HEK293 (cell line): ENCODE measurements around the gene AGO3.

Source experiments
- BCL11A ChIP-seq: fragments of 450-650 bp; formaldehyde crosslinking; IDR thresholded peaks from 2 replicates; pipeline ENCODE4 v1.5.1; 2016; ENCODE audit warnings: low read depth, missing biosample characterization, missing genetic modification characterization
- GLIS2 ChIP-seq: fragments of 450-650 bp; formaldehyde crosslinking; IDR thresholded peaks from 2 replicates; pipeline ENCODE4 v1.5.1; 2016; ENCODE audit warnings: missing biosample characterization, missing genetic modification characterization
- HIC1 ChIP-seq: fragments of 450-650 bp; formaldehyde crosslinking; IDR thresholded peaks from 2 replicates; pipeline ENCODE4 v1.5.1; 2016; ENCODE audit warnings: missing biosample characterization, missing genetic modification characterization
- HOXA7 ChIP-seq: sonication (generic); formaldehyde crosslinking; IDR thresholded peaks from 2 replicates; pipeline ENCODE4 v1.8.1; 2022; ENCODE audit warnings: missing genetic modification reagents, borderline replicate concordance
- MEIS1 ChIP-seq: sonication (generic); formaldehyde crosslinking; IDR thresholded peaks from 2 replicates; pipeline ENCODE4 v1.8.1; 2022; ENCODE audit warnings: missing genetic modification reagents, mild to moderate bottlenecking, borderline replicate concordance
- OVOL3 ChIP-seq: fragments of 450-650 bp; formaldehyde crosslinking; IDR thresholded peaks from 2 replicates; pipeline ENCODE4 v1.5.1; 2016; ENCODE audit warnings: missing biosample characterization, missing genetic modification characterization
- SCRT1 ChIP-seq: fragments of 450-650 bp; formaldehyde crosslinking; IDR thresholded peaks from 2 replicates; pipeline ENCODE4 v1.5.1; 2016; ENCODE audit warnings: missing biosample characterization, missing genetic modification characterization, borderline replicate concordance
- SCRT2 ChIP-seq: fragments of 450-650 bp; formaldehyde crosslinking; IDR thresholded peaks from 2 replicates; pipeline ENCODE4 v1.5.1; 2016; ENCODE audit warnings: missing biosample characterization, missing genetic modification characterization
- ZBTB6 ChIP-seq: fragments of 450-650 bp; formaldehyde crosslinking; IDR thresholded peaks from 2 replicates; pipeline ENCODE4 v1.5.1; 2017; ENCODE audit warnings: missing biosample characterization, missing genetic modification characterization
- ZFHX2 ChIP-seq: fragments of 450-650 bp; formaldehyde crosslinking; conservative IDR thresholded peaks from 2 replicates; pipeline ENCODE4 v1.5.1; 2016; ENCODE audit warnings: missing biosample characterization, missing genetic modification characterization
- ZFP69B ChIP-seq: fragments of 450-650 bp; formaldehyde crosslinking; IDR thresholded peaks from 2 replicates; pipeline ENCODE4 v1.5.1; 2016; ENCODE audit warnings: missing biosample characterization, missing genetic modification characterization
- ZNF114 ChIP-seq: fragments of 450-650 bp; formaldehyde crosslinking; IDR thresholded peaks from 2 replicates; pipeline ENCODE4 v1.5.0; 2017; ENCODE audit warnings: missing biosample characterization, missing genetic modification characterization
- ZNF155 ChIP-seq: fragments of 450-650 bp; formaldehyde crosslinking; IDR thresholded peaks from 2 replicates; pipeline ENCODE4 v1.5.1; 2016; ENCODE audit warnings: missing biosample characterization, missing genetic modification characterization
- ZNF157 ChIP-seq: fragments of 450-650 bp; formaldehyde crosslinking; IDR thresholded peaks from 2 replicates; pipeline ENCODE4 v1.5.1; 2016; ENCODE audit warnings: missing biosample characterization, missing genetic modification characterization
- ZNF202 ChIP-seq: fragments of 450-650 bp; formaldehyde crosslinking; IDR thresholded peaks from 2 replicates; pipeline ENCODE4 v1.5.1; 2016; ENCODE audit warnings: missing biosample characterization, missing genetic modification characterization, borderline replicate concordance
- ZNF248 ChIP-seq: fragments of 450-650 bp; formaldehyde crosslinking; IDR thresholded peaks from 2 replicates; pipeline ENCODE4 v1.5.1; 2017; ENCODE audit warnings: missing biosample characterization, missing genetic modification characterization
- ZNF366 ChIP-seq: fragments of 450-650 bp; formaldehyde crosslinking; conservative IDR thresholded peaks from 2 replicates; pipeline ENCODE4 v1.5.1; 2016; ENCODE audit warnings: missing biosample characterization, missing genetic modification characterization
- ZNF530 ChIP-seq: fragments of 450-650 bp; formaldehyde crosslinking; IDR thresholded peaks from 2 replicates; pipeline ENCODE4 v1.5.1; 2016; ENCODE audit warnings: low read depth, missing biosample characterization, missing genetic modification characterization
- ZNF549 ChIP-seq: fragments of 450-650 bp; IDR thresholded peaks from 2 replicates; pipeline ENCODE4 v1.5.1; 2018; ENCODE audit warnings: missing biosample characterization, missing genetic modification characterization, mild to moderate bottlenecking, inconsistent platforms, moderate library complexity
- ZNF585B ChIP-seq: fragments of 450-650 bp; formaldehyde crosslinking; IDR thresholded peaks from 2 replicates; pipeline ENCODE4 v1.5.1; 2016; ENCODE audit warnings: missing biosample characterization, missing genetic modification characterization
- ZNF600 ChIP-seq: fragments of 450-650 bp; formaldehyde crosslinking; IDR thresholded peaks from 2 replicates; pipeline ENCODE4 v1.5.1; 2016; ENCODE audit warnings: missing biosample characterization, missing genetic modification characterization
- ZNF624 ChIP-seq: fragments of 450-650 bp; formaldehyde crosslinking; IDR thresholded peaks from 2 replicates; pipeline ENCODE4 v1.5.1; 2017; ENCODE audit warnings: missing biosample characterization, missing genetic modification characterization
- ZNF76 ChIP-seq: fragments of 450-650 bp; formaldehyde crosslinking; IDR thresholded peaks from 2 replicates; pipeline ENCODE4; 2016; ENCODE audit warnings: low read depth, missing biosample characterization, missing genetic modification characterization, borderline replicate concordance
- ZNF768 ChIP-seq: fragments of 450-650 bp; formaldehyde crosslinking; IDR thresholded peaks from 2 replicates; pipeline ENCODE4 v1.5.1; 2018; ENCODE audit warnings: missing biosample characterization, mild to moderate bottlenecking, missing genetic modification characterization
- ZNF843 ChIP-seq: fragments of 450-650 bp; formaldehyde crosslinking; IDR thresholded peaks from 2 replicates; pipeline ENCODE4 v1.5.1; 2016; ENCODE audit warnings: missing biosample characterization, missing genetic modification characterization
- ZSCAN30 ChIP-seq: fragments of 450-650 bp; IDR thresholded peaks from 2 replicates; pipeline ENCODE4 v1.5.1; 2018; ENCODE audit warnings: missing biosample characterization, mild to moderate bottlenecking, missing genetic modification characterization, moderate library complexity
- TF ChIP-seq, protein P1 (sequence below): fragments of 450-650 bp; formaldehyde crosslinking; IDR thresholded peaks from 2 replicates; pipeline ENCODE4 v1.5.1; 2017; ENCODE audit warnings: missing biosample characterization, missing genetic modification characterization
- TF ChIP-seq, protein P2 (sequence below): fragments of 450-650 bp; IDR thresholded peaks from 2 replicates; pipeline ENCODE4 v1.5.1; 2018; ENCODE audit warnings: missing biosample characterization, mild to moderate bottlenecking, missing genetic modification characterization
- TF ChIP-seq, protein P3 (sequence below): fragments of 450-650 bp; formaldehyde crosslinking; IDR thresholded peaks from 2 replicates; pipeline ENCODE4 v1.5.1; 2016; ENCODE audit warnings: missing biosample characterization, missing genetic modification characterization
- TF ChIP-seq, protein P4 (sequence below): fragments of 450-650 bp; formaldehyde crosslinking; IDR thresholded peaks from 2 replicates; pipeline ENCODE4 v1.5.1; 2016; ENCODE audit warnings: missing biosample characterization, missing genetic modification characterization, borderline replicate concordance

AGO3 gene

DNA sequence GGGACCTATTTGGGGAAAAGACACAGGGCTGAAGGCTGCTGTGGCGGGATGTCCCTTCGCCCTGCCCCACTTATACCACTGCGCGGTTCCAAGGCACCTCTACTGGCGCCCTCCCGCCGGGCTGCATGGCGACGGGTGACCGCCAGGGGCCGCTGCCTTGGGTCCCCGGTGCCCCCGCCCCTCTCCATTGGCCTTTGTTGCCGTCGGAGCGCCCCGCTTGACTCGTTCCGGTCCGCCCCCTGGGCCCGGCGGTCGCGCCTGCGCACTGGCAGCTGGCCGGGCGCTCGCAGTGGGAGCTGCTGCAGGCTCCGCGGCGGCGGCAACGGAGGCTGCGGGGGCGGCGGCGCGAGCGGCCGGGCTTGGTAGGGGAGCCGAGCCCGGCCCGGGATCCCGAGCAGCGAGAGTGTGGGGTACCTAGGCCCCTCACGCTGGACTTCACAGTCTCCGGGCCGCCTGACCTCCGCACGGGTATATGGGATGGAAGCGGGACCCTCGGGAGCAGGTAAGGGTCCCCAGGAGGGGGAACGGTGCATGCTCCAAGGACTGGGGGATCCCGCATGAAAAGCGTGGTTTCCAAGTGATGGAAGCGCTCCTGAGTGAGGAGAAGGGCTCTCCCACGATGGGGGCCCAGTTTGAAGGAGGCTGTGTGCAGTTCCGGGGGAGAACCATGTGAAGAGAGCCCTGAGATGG, 47.8 kb upstream of the AGO3 start, which contains the start of gene AGO1 (continued):
- TF ChIP-seq, protein P1, sequence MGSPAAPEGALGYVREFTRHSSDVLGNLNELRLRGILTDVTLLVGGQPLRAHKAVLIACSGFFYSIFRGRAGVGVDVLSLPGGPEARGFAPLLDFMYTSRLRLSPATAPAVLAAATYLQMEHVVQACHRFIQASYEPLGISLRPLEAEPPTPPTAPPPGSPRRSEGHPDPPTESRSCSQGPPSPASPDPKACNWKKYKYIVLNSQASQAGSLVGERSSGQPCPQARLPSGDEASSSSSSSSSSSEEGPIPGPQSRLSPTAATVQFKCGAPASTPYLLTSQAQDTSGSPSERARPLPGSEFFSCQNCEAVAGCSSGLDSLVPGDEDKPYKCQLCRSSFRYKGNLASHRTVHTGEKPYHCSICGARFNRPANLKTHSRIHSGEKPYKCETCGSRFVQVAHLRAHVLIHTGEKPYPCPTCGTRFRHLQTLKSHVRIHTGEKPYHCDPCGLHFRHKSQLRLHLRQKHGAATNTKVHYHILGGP (tag by site-specific recombination), result no peak
- TF ChIP-seq ZFP69B (tag by site-specific recombination), result peak; percentile 58; the same call in 1 of the 2 replicates
- TF ChIP-seq ZNF600 (tag by site-specific recombination), result no peak
- peak; percentile 63 for TF ChIP-seq ZSCAN30 (tag by site-specific recombination)
- TF ChIP-seq ZNF768 (tag by site-specific recombination), result no peak
- no peak for TF ChIP-seq ZNF114 (tag by site-specific recombination)
- TF ChIP-seq ZNF76 (tag by site-specific recombination), result no peak
- no peak for TF ChIP-seq MEIS1 (CRISPR knock-in tag)
- TF ChIP-seq ZNF157 (tag by site-specific recombination), result no peak
- TF ChIP-seq ZNF843 (tag by site-specific recombination), result no peak
- no peak for TF ChIP-seq SCRT1 (tag by site-specific recombination)
- TF ChIP-seq ZFHX2 (tag by site-specific recombination), result no peak
- no peak for TF ChIP-seq ZNF530 (tag by site-specific recombination)
- TF ChIP-seq, protein P2, sequence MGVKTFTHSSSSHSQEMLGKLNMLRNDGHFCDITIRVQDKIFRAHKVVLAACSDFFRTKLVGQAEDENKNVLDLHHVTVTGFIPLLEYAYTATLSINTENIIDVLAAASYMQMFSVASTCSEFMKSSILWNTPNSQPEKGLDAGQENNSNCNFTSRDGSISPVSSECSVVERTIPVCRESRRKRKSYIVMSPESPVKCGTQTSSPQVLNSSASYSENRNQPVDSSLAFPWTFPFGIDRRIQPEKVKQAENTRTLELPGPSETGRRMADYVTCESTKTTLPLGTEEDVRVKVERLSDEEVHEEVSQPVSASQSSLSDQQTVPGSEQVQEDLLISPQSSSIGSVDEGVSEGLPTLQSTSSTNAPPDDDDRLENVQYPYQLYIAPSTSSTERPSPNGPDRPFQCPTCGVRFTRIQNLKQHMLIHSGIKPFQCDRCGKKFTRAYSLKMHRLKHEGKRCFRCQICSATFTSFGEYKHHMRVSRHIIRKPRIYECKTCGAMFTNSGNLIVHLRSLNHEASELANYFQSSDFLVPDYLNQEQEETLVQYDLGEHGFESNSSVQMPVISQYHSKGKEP, result 0 out of 2 replicates have a peak, but pooled peaks have one; percentile 35
- TF ChIP-seq ZNF155 (tag by site-specific recombination), result no peak
- no peak for TF ChIP-seq ZNF248
- TF ChIP-seq GLIS2 (tag by site-specific recombination), result peak; percentile 90
- no peak; the same call in 1 of the 2 replicates for TF ChIP-seq ZNF549 (tag by site-specific recombination)
- TF ChIP-seq, protein P3, sequence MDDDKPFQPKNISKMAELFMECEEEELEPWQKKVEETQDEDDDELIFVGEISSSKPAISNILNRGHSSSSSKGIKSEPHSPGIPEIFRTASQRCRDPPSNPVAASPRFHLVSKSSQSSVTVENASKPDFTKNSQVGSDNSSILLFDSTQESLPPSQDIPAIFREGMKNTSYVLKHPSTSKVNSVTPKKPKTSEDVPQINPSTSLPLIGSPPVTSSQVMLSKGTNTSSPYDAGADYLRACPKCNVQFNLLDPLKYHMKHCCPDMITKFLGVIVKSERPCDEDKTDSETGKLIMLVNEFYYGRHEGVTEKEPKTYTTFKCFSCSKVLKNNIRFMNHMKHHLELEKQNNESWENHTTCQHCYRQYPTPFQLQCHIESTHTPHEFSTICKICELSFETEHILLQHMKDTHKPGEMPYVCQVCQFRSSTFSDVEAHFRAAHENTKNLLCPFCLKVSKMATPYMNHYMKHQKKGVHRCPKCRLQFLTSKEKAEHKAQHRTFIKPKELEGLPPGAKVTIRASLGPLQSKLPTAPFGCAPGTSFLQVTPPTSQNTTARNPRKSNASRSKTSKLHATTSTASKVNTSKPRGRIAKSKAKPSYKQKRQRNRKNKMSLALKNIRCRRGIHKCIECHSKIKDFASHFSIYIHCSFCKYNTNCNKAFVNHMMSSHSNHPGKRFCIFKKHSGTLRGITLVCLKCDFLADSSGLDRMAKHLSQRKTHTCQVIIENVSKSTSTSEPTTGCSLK (tag by site-specific recombination), result no peak
- no peak for TF ChIP-seq ZNF624 (tag by site-specific recombination)
- no peak for TF ChIP-seq ZNF585B (tag by site-specific recombination)
- TF ChIP-seq HOXA7 (CRISPR knock-in tag), result no peak
- no peak for TF ChIP-seq SCRT2 (tag by site-specific recombination)
- no peak for TF ChIP-seq HIC1 (tag by site-specific recombination)
- no peak for TF ChIP-seq ZNF366
- no peak for TF ChIP-seq ZNF202
- TF ChIP-seq OVOL3 (tag by site-specific recombination), result no peak
- no peak for TF ChIP-seq ZBTB6 (tag by site-specific recombination)
- 0 out of 2 replicates have a peak, but pooled peaks have one; percentile 18 for TF ChIP-seq BCL11A (tag by site-specific recombination)
- TF ChIP-seq, protein P4, sequence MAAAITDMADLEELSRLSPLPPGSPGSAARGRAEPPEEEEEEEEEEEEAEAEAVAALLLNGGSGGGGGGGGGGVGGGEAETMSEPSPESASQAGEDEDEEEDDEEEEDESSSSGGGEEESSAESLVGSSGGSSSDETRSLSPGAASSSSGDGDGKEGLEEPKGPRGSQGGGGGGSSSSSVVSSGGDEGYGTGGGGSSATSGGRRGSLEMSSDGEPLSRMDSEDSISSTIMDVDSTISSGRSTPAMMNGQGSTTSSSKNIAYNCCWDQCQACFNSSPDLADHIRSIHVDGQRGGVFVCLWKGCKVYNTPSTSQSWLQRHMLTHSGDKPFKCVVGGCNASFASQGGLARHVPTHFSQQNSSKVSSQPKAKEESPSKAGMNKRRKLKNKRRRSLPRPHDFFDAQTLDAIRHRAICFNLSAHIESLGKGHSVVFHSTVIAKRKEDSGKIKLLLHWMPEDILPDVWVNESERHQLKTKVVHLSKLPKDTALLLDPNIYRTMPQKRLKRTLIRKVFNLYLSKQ, result no peak
